Dedifferentiated amniotic fluid mesenchymal stem cell (primary cell): ENCODE data around the gene CIAO3.
"Not testable (repeated sequence)": the region's sequence is repeated elsewhere in the genome, so short reads cannot be mapped to it uniquely, and the experiment has no call there.

ENCODE experiments used
- DNase-seq: peaks from one replicate; pipeline ENCODE4 v3.0.0-alpha.2; 2016; ENCODE audit errors: extremely low spot score

CIAO3 gene

DNA sequence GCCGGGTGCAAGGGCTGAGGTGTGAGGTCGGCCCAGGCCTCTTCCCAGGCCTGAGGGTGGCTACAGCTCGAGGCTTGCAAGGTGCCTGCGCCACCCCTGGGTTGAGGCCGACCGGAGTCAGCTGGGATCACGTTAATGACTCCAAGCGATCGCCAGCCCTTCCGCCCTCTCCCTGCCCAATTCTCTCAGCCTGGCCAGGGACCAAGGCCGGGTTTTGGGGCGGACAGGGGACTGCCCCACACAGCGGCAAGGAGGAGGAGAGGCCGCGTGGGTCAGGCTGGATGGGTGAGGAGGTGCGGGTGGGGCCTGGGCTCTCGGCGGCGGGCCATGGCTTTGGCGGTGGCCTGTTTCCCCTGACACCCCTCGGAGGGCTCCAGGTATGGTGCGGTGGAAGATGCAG is 47.4 kb downstream of the CIAO3 start:
- no peak for DNase-seq

DNA sequence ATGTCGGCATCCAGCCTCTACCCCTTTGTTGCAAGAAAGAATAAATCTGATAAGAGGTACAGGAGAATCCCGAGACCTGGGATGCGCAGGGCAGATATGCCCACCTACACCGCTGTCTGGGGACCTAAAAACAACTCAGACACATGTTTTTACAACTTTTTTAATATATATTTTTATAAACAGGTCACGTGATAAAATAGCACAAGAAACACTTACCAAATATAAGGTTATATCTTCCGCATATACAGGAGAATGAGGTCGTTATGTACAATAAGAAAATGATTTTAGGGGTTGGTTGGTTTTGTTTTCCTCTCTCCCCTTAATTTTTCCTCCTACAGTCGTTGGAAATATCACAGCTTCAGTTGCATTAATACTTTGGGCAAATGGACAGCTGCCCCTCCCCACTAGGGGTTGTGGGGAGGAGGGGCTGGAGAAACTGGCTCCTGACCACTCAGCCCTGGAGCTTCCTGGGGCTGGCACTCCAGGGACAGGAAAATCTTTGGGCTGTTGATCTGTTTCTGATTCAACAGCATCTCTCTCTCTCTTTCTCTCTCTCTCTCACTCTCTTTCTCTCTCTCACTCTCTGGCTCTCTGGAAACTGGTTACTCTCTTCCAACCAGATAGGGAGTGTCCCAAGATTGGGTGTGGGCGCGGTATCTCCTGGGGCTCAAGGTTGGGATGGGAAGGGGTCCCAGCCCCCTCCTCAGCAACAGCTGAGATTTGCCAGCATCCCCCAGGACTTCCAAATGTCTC is 48.3 kb downstream of the CIAO3 start:
- DNase-seq: no peak

DNA sequence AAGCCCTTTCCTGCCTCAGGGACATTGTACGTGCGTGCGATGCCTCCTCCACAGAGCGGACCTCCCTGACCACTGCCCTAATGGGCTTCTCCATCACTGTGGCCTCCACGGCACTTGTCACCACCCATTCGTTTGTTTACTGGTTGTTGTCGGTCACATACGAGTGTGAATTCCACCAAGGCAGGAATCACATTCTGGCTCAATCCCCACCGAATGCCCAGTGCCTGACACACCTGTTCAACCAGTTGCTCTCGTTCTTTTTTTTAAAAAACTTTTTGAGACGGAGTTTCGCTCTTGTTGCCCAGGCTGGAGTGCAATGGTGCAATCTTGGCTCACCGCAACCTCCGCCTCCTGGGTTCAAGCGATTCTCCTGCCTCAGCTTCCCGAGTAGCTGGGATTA is 49.6 kb downstream of the CIAO3 start:
- DNase-seq: not testable (repeated sequence)

DNA sequence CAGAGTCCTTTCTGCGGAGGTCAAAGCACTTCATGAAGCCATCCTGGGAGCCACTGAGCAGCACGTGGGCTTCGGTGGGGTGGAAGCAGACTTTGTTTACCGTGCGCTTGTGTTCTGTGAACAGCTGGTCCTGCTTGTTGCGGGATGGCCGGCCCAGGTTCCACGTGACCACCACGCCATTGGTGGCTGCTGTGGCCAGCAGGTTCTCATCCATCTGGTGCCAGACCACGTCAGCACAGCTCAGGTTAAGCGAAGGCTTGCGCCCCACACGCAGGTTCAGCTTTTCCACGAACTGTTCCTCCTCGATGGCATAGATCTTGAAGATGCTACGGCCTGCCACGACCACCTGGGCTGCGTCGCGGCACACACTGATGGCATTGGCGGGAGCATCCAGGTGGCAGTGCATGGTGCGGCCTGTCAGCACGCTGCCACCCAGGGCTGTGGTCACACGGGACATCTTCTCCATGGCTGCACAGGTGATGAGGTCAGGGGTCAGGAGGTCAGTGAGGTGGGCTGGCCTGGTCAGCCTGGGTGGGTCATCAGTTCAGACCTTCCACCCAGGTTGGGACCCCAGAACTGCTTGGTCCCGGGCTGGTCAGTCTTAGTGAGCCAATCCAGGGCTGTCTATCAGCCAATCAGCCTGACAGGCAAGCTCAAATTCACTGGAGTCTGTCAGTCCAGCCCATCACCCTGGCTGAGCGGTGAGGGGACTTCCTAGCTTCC is 51.5 kb downstream of the CIAO3 start:
- DNase-seq: no peak

DNA sequence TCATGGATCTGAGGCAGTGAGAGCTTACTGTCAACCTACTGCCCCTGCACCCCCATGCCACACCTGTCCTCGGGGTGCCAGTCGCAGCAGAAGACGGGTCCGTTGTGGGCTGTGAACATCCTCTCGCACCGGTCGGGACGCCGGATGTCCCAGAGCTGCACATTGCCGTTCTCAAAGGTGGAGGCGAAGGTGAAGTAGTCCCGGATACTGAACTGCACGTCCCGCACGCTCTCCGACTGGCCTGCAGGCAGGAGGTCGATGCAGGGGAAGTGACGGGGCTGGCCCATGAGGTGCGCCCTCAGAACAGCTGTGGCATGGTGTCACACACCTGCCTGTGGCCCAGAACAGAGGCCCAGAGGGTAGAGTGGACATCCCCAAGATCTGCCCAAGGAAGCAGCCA is 53.3 kb downstream of the CIAO3 start:
- no peak for DNase-seq

DNA sequence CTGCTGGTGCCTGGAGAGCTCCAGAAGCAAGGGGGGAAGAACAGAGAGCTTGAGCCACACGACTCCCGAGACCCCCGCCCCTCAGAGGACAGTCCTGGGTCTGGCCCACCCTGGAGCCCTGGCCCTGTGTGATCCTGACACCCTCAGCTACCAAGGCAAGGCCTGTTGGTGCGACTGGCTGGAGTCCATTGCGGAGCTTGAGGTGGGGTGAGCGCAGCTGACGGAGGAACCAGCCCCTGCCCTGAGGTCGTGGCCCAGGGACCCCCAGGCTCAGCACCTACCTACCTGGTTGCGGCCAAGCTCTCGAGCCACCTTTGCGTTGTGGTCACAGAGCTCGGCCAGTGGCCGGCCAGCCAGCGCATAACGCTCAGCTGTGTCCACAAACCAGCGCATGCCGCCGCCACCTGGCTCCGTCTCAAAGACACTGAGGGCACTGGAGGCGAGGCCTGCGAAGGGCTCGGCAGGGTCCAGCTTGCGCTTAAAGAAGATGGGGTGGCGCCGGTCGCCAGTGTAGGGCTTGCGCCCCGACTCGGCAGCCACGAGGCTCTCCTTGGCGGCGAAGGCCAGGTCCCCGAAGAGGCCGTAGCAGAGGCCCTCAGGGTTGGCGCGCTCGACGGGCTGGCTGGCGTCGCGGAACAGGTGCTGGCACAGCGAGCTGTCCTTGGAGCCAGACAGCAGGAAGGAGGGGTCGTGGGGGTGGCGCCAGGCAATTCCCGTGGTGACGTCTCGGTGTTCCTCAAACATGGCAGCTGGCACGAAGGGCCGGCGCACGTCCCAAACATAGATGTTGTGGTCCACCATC is 54.1 kb downstream of the CIAO3 start:
- DNase-seq: no peak

DNA sequence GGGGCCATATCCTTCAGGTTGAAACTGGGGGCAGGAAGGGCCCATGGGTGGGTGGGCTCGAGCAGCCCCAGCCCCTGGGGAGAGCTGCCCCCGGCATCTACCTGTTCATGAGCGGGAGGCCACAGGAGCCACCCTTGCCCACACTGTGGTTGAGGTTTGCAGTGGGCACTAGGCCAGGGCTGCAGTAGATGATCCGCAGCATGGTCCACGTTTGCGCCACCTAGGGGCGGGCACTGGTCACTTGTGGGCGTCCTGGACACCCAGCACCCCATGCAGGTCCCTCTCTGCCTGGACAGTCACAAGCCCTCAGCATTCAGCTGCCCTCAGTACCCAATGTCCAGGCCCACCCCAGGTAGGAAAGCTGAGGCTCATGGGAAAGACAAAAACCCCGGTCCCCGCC is 54.8 kb downstream of the CIAO3 start:
- no peak for DNase-seq

DNA sequence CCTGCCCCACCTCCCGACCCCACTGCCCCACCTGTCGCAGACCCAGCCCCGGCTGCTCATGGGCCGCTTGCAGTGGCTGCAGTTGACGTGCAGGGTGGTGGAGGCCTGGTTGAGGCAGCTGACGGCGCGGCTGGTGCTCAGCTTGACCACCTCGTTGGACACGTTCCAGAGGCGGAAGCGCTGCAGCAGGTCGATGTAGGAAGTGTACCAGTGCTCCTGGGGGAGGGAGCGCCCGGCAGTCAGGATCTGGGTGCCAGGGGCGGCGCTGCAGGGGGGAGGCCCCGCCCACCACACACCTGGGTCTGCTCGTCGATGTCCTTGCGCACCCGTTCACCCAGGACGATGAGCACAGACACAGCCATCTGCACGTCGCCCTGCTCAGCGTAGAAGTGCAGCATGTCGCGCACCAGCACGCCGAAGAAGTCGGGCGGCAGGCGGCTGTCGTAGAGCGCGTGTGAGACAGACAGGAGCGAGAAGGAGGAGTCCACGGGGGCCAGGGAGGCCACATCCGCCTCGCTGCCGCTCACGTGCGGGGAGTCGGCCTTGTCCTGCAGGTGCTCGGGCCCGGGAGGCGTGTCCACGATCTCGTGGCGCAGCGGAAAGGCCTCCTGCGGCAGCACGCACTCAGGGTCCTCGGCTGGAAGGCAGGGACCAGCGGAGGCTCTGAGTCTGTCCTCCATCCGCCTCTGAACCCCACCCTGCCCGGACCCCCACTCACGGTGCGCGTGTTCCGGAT is 55.7 kb downstream of the CIAO3 start:
- DNase-seq: no peak

DNA sequence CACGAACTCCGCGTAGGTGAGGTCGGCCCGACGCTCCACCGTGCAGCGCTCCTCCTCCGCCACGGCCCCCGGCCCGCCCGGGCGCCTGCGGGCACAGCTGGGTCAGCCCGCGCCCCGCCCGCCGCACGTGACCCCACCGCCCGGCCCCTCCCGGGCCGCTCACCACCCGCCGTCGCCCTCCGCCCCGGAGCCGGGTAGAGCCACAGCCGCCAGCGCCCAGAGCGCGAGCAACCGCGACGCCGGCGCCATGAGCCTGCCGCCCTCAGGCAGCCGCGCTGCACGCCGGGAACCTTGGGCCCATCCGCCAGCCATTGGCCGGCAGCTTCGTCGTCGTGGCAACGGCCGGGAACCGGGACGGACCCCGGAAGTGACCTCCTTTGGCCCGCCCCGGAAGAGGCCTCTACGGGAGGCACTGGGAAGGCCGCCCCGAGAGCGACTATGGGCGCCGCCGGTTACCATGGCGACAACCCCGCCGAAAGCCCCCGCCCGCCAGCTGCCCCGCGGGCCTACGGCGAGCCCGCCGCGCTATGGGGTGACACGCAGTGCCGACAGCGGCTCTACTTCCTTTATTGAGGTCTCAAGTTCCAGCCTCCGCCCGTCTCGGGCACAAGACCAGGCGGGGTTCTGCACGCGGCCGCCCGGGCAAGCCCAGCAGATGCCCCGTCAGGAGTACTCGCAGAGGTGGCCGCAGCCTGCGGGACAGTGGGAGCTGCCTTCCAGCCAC is 56.6 kb downstream of the CIAO3 start, which contains the start of gene JMJD8:
JMJD8 (minus strand) TSS at position 264 of the 724 bp plus-strand sequence; CDS start at position 249, 15 bp downstream.
- peak; percentile 92 for DNase-seq

DNA sequence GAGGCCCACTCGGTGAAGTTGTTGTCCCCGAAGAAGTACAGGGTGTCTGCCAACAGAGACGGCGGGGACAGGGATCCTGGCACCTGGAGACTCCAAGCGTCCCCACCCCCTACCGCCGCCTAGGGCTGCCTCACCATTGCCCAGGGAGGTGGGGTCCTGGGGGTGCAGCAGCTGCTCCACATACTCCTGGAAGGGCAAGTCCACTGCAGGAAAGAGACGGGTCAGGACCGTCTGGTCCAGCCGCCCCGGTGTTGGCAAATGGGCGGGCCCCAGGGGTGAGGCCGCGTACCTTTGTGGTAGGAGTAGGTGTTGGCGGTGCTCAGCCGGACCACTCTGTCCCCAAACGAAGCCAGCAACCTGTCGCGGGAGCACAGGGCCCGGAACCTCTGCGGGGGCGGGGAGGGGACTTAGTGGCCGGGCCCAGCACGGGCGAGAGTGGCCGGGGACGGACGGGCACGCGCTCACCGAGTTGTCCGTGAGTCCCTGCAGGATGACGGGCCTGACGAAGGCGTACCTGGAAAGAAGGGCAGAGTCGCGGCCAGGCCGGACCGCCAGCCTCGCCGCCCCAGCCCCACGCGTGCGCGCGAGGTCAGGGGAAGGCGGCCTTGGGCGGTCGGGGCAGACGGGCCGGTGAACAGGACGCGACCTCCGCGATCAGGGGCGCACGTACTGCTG is 57.3 kb downstream of the CIAO3 start:
- no peak for DNase-seq

DNA sequence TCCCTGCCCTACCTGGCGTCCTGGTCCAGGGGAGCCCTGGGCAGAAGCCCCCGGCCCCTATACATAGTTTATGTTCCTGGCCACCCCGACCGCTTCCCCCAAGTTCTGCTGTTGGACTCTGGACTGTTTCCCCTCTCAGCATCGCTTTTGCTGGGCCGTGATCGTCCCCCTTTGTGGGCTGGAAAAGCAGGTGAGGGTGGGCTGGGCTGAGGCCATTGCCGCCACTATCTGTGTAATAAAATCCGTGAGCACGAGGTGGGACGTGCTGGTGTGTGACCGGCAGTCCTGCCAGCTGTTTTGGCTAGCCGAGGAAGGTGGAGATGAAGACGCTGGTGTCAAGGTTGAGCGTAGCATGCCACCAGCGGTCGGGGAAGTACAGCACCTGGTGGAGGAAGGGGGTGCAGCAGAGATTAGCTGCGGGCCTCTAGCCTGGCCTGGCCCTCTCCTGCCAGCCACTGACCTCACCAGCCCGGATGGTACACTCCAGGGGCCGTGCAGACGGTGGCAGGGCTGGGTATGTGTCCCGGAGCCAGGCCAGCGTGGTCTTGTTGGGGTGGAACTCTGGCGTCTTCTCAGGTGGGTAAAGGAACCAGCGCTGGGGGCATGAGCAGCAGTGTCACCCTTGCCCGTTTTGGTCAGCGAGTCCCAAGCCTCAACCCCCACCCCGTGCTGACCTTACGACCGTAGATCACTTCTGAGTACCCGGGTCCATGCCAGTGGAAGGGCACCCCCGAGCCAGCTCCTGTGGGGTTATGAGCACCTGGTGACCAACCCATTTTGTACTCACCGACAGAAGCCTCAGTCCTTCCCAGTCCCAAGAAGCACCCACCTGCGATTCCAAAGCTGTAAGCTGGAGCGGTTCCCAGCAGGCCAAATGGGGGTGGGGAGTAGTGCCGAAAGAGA is 58.1 kb downstream of the CIAO3 start:
- no peak for DNase-seq

DNA sequence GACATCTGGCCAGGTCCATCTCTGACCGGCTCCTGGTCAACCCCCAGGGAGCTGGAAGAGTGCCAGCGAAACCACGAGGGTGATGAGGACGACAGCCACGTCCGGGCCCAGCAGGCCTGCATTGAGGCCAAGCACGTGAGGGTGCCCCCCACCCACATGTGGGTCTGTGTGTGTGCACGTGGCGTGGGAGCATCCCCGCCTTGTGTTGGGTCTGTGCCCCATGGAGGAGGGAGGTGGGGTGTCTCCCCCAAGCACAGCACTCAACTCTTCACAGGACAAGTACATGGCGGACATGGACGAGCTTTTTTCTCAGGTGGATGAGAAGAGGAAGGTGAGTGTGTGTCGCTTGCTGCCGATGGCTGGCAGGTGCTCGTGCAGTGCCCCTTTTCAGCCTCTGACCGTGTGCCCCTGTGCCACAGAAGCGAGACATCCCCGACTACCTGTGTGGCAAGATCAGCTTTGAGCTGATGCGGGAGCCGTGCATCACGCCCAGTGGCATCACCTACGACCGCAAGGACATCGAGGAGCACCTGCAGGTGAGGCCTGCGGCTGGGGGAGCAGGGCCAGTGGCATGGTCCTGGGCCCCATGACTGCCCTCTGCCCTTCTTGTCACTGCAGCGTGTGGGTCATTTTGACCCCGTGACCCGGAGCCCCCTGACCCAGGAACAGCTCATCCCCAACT is 58.9 kb downstream of the CIAO3 start:
- no peak for DNase-seq

DNA sequence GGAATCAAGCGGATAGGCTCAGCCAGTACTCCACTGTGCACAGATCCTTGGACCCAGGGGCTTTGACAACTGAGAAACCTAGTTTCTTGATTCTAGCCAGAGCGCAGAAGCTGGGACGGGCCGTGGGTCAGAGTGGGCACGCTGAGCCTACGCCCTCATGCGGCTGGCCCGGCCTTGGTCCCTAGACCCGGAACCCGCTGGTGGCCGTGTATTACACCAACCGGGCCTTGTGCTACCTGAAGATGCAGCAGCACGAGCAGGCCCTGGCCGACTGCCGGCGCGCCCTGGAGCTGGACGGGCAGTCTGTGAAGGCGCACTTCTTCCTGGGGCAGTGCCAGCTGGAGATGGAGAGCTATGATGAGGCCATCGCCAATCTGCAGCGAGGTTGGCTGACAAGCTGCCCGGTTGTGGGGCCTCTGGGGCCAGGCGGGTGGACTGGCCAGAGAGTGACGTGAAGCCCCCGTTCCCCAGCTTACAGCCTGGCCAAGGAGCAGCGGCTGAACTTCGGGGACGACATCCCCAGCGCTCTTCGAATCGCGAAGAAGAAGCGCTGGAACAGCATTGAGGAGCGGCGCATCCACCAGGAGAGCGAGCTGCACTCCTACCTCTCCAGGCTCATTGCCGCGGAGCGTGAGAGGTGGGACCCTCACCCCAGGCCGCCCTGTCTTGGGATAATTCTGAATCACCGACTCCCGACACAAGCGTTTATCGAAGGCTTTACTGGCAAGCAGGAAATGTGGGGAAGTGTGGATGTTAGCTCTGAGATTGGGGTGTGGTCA is 59.6 kb downstream of the CIAO3 start:
- no peak for DNase-seq

DNA sequence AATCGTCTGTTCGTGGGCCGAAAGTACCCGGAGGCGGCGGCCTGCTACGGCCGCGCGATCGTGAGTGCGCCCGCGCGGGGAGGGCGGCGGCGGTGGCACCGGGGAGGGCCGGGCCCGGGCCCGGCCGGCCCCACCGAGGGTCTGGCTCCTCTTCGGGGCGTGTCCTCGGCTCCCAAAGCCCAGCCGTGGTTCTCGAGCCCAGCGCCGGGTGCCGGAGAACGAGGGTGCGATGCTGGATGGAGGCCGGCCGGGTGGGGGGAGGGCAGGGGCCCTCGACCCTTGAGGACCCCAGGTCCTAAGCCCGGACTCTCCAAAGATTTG is 60.2 kb downstream of the CIAO3 start:
- no peak for DNase-seq

DNA sequence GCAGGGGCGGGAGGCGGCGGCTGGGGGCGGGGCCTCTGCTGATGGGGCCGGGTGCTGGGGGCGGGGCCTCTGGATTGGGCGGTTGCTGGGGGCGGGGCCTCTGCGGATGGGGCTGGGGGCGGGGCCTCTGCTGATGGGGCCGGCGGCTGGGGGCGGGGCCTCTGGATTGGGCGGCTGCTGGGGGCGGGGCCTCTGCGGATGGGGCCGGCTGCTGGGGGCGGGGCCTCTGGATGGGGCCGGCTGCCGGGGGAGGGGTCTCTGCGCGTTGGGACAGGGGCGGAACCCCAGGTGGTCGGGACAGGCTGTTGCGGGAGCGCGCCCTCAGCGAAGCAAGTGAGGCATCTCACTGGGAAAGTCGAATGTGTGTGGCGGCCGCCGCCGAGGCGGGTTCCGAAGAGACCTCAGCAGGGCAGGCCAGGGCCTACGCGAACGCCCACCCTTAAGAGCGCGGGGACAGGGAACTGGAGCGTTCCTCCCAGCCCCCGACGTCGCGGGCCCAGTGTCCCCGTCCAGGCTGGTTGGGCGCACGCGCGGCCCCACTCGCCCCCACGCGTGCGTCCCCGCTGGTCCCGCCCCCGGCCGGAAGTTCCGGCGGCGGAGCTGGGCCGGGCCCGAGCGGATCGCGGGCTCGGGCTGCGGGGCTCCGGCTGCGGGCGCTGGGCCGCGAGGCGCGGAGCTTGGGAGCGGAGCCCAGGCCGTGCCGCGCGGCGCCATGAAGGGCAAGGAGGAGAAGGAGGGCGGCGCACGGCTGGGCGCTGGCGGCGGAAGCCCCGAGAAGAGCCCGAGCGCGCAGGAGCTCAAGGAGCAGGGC is 60.8 kb downstream of the CIAO3 start, which contains the start of gene STUB1:
STUB1 (plus strand) TSS at position 597 of the 811 bp plus-strand sequence; CDS start at position 713, 116 bp downstream.
- DNase-seq: peak; percentile 75
